Activated naive CD8-positive, alpha-beta T cell treated with anti-CD3 and anti-CD28 coated beads, Interleukin-2, amount 50 U/mL, for 24 hours (primary cell): ENCODE data around the gene ADAMTSL3.

Experiments
- ATAC-seq: fragments of 150-1000 bp; cut with Tn5 transposase; one replicate; pipeline ENCODE4 v1.10.0; 2021
- DNase-seq: peaks from one replicate; pipeline ENCODE4 v3.0.0; 2021
- H3K27ac Mint-ChIP-seq: one replicate; pipeline ENCODE4 v1.8.0; 2021; ENCODE audit warnings: mild to moderate bottlenecking, mixed read lengths
- H3K27me3 Mint-ChIP-seq: one replicate; pipeline ENCODE4 v1.8.0; 2021; ENCODE audit warnings: mixed read lengths
- H3K36me3 Mint-ChIP-seq: one replicate; pipeline ENCODE4 v1.8.0; 2021; ENCODE audit warnings: low read depth, mixed read lengths
- H3K4me1 Mint-ChIP-seq: one replicate; pipeline ENCODE4 v1.8.0; 2021; ENCODE audit warnings: mixed read lengths
- H3K4me3 Mint-ChIP-seq: one replicate; pipeline ENCODE4 v1.8.0; 2021; ENCODE audit warnings: mild to moderate bottlenecking, moderate library complexity, mixed read lengths
- H3K9me3 Mint-ChIP-seq: one replicate; pipeline ENCODE4 v1.8.0; 2021; ENCODE audit warnings: mixed read lengths

ADAMTSL3 gene

GRCh38 chr15:83866692-83867091, 212.8 kb downstream of the ADAMTSL3 start:
- no peaks in the 10 kb centered on the region for H3K27me3 Mint-ChIP-seq
- DNase-seq (no peak), ATAC-seq (no peak)
- no peaks in the 10 kb centered on the region for H3K4me1 Mint-ChIP-seq
- no peaks in the 10 kb centered on the region for H3K36me3 Mint-ChIP-seq
- H3K9me3 Mint-ChIP-seq: peaks cover 4% of the 10 kb centered on the region
- no peak overlapping the region for H3K27ac Mint-ChIP-seq
- no peak overlapping the region for H3K4me3 Mint-ChIP-seq

DNA sequence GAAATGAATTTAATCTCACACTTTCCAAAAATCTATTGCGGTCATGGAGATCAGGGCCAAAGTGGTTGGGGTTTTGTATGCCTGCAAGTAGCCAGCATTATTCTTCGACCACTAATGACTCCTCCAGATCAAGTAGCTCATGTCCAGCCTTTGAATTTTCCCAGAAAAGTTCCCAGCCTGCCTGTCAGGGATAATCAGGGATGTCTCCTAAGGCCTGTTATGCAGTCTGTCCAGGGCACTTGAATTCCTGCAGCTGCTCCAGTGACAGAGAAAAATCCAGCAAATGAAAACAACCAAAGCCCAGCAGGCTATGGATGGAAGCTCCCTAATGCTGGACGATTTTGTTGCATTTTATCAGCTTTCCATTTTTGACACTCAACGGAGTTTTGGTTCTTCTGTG, 215.4 kb downstream of the ADAMTSL3 start:
- H3K4me3 Mint-ChIP-seq: no peak overlapping the region
- no peaks in the 10 kb centered on the region for H3K9me3 Mint-ChIP-seq
- H3K36me3 Mint-ChIP-seq: no peaks in the 10 kb centered on the region
- DNase-seq (no peak), ATAC-seq (no peak)
- H3K4me1 Mint-ChIP-seq: no peaks in the 10 kb centered on the region
- no peak overlapping the region for H3K27ac Mint-ChIP-seq
- H3K27me3 Mint-ChIP-seq: no peaks in the 10 kb centered on the region

GRCh38 chr15:83871808-83872559, 218.1 kb downstream of the ADAMTSL3 start:
- Mint-ChIP-seq H3K4me1 (no peaks in the 10 kb centered on the region), H3K4me3 (no peak overlapping the region), H3K27ac (no peak overlapping the region), H3K36me3 (no peaks in the 10 kb centered on the region), H3K27me3 (peaks cover under 1% of the 10 kb centered on the region), H3K9me3 (no peaks in the 10 kb centered on the region)
- no peak for DNase-seq
- no peak for ATAC-seq

GRCh38 chr15:83873966-83874365, 220.0 kb downstream of the ADAMTSL3 start:
- H3K27ac Mint-ChIP-seq: no peak overlapping the region
- H3K4me1 Mint-ChIP-seq: no peaks in the 10 kb centered on the region
- H3K9me3 Mint-ChIP-seq: no peaks in the 10 kb centered on the region
- H3K36me3 Mint-ChIP-seq: no peaks in the 10 kb centered on the region
- peaks cover 4% of the 10 kb centered on the region for H3K27me3 Mint-ChIP-seq
- H3K4me3 Mint-ChIP-seq: no peak overlapping the region
- ATAC-seq: no peak
- no peak for DNase-seq

- ATAC-seq (no peak), DNase-seq (no peak)
- peaks cover 4% of the 10 kb centered on the region for H3K27me3 Mint-ChIP-seq
- H3K4me1 Mint-ChIP-seq: no peaks in the 10 kb centered on the region
- H3K4me3 Mint-ChIP-seq: no peak overlapping the region
- H3K27ac Mint-ChIP-seq: no peak overlapping the region
- H3K9me3 Mint-ChIP-seq: no peaks in the 10 kb centered on the region
- H3K36me3 Mint-ChIP-seq: no peaks in the 10 kb centered on the region
Measured at GRCh38 chr15:83880529-83880928, 226.6 kb downstream of the ADAMTSL3 start.

- no peak for DNase-seq
- H3K4me3 Mint-ChIP-seq: no peak overlapping the region
- H3K27ac Mint-ChIP-seq: no peak overlapping the region
- no peaks in the 10 kb centered on the region for H3K4me1 Mint-ChIP-seq
- no peaks in the 10 kb centered on the region for H3K36me3 Mint-ChIP-seq
- no peaks in the 10 kb centered on the region for H3K9me3 Mint-ChIP-seq
- no peak for ATAC-seq
- H3K27me3 Mint-ChIP-seq: peaks cover 4% of the 10 kb centered on the region
Measured at GRCh38 chr15:83881156-83881555, 227.2 kb downstream of the ADAMTSL3 start.

- Mint-ChIP-seq H3K4me3 (no peak overlapping the region), H3K9me3 (no peaks in the 10 kb centered on the region), H3K4me1 (no peaks in the 10 kb centered on the region), H3K27me3 (peaks cover 8% of the 10 kb centered on the region), H3K27ac (no peak overlapping the region), H3K36me3 (no peaks in the 10 kb centered on the region)
- ATAC-seq (no peak), DNase-seq (no peak)
Measured at GRCh38 chr15:83886321-83886720, 232.4 kb downstream of the ADAMTSL3 start.

- no peak for ATAC-seq
- no peak overlapping the region for H3K27ac Mint-ChIP-seq
- no peak for DNase-seq
- peaks cover 8% of the 10 kb centered on the region for H3K27me3 Mint-ChIP-seq
- no peaks in the 10 kb centered on the region for H3K9me3 Mint-ChIP-seq
- H3K4me3 Mint-ChIP-seq: no peak overlapping the region
- no peaks in the 10 kb centered on the region for H3K36me3 Mint-ChIP-seq
- no peaks in the 10 kb centered on the region for H3K4me1 Mint-ChIP-seq
Measured at GRCh38 chr15:83887404-83887803, 233.5 kb downstream of the ADAMTSL3 start.

- Mint-ChIP-seq H3K27ac (no peak overlapping the region), H3K9me3 (no peaks in the 10 kb centered on the region), H3K4me1 (no peaks in the 10 kb centered on the region), H3K36me3 (no peaks in the 10 kb centered on the region), H3K27me3 (peaks cover 8% of the 10 kb centered on the region), H3K4me3 (no peak overlapping the region)
- no peak for DNase-seq
- ATAC-seq: no peak
Measured at GRCh38 chr15:83887961-83888360, 234.0 kb downstream of the ADAMTSL3 start.

DNA sequence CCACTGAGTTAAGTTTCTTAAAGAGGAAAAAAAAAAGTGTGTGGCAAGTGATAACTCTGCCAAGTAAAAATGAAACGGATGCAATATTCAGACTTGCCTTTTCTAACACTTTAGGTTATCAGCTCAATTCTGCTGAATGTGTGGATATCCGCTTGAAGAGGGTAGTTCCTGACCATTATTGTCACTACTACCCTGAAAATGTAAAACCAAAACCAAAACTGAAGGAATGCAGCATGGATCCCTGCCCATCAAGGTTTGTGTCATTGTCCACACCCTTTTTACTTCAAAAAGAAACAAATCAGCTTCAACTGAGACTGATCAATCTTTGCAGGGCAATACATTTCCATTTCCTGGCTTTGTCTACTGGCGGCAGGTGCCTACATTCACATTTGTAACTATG, 236.1 kb downstream of the ADAMTSL3 start:
- ATAC-seq (no peak), DNase-seq (no peak)
- H3K27ac Mint-ChIP-seq: no peak overlapping the region
- H3K36me3 Mint-ChIP-seq: no peaks in the 10 kb centered on the region
- no peak overlapping the region for H3K4me3 Mint-ChIP-seq
- H3K27me3 Mint-ChIP-seq: peaks cover 9% of the 10 kb centered on the region
- no peaks in the 10 kb centered on the region for H3K9me3 Mint-ChIP-seq
- no peaks in the 10 kb centered on the region for H3K4me1 Mint-ChIP-seq

DNA sequence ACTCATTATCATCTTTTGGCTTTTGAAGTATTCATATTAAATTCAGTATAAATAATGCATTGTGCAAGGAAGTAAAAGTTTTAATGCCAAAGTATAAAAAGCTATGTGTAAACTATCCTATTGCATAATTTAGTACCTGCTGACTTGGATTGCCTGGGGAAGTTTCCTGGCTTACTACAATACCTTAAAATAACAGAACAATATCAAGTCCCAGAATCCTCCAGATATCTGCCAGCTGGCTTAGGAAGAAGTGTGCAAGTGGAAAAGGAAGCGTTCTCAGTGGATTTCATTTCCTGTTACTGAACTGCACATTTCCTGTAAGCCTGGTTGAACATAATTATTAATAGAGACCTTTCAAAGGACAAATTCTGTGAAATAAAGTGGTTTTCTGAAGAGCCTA, 236.7 kb downstream of the ADAMTSL3 start:
- no peaks in the 10 kb centered on the region for H3K4me1 Mint-ChIP-seq
- H3K36me3 Mint-ChIP-seq: no peaks in the 10 kb centered on the region
- H3K27me3 Mint-ChIP-seq: peaks cover 9% of the 10 kb centered on the region
- H3K9me3 Mint-ChIP-seq: no peaks in the 10 kb centered on the region
- DNase-seq (no peak), ATAC-seq (no peak)
- no peak overlapping the region for H3K27ac Mint-ChIP-seq
- no peak overlapping the region for H3K4me3 Mint-ChIP-seq

DNA sequence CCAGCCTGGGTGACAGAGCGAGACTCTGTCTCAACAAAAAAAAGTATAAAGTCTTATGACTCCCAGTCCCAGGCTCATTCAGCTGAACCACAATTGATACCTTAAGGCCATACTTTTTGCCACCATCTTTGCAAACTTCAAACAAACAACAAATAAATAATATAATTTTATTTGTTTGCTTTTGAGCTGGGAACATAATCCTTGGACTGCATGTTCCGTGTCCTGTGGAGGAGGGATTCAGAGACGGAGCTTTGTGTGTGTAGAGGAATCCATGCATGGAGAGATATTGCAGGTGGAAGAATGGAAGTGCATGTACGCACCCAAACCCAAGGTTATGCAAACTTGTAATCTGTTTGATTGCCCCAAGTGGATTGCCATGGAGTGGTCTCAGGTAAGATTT, 238.6 kb downstream of the ADAMTSL3 start:
- no peak for ATAC-seq
- Mint-ChIP-seq H3K27ac (no peak overlapping the region), H3K4me3 (no peak overlapping the region), H3K4me1 (no peaks in the 10 kb centered on the region), H3K36me3 (no peaks in the 10 kb centered on the region), H3K27me3 (peaks cover 7% of the 10 kb centered on the region), H3K9me3 (no peaks in the 10 kb centered on the region)
- DNase-seq: no peak

DNA sequence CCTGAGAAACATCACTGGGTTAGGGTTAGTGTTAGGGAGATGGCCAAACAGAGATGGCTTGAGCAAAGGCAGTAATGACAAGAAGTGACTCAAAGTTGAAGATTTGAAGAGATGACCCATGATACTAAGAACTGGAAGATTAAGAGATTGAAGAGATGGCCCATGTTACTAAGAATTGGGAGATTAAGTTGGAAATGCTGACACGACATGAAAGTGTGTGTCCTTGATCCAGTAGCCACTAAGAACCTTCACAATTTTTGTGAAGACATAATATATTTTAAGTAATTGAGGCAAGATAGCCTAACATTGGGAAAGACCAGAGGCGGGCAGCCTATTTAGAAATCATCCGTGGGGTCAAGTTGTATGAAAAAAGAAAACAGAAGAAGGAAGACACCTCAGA, 239.4 kb downstream of the ADAMTSL3 start:
- H3K36me3 Mint-ChIP-seq: no peaks in the 10 kb centered on the region
- H3K27me3 Mint-ChIP-seq: peaks cover 5% of the 10 kb centered on the region
- ATAC-seq (no peak), DNase-seq (no peak)
- no peaks in the 10 kb centered on the region for H3K4me1 Mint-ChIP-seq
- no peak overlapping the region for H3K27ac Mint-ChIP-seq
- H3K9me3 Mint-ChIP-seq: no peaks in the 10 kb centered on the region
- H3K4me3 Mint-ChIP-seq: no peak overlapping the region

GRCh38 chr15:83897037-83897436, 243.1 kb downstream of the ADAMTSL3 start:
- Mint-ChIP-seq H3K27me3 (peaks cover 4% of the 10 kb centered on the region), H3K4me3 (no peak overlapping the region), H3K36me3 (no peaks in the 10 kb centered on the region), H3K27ac (no peak overlapping the region), H3K4me1 (no peaks in the 10 kb centered on the region), H3K9me3 (no peaks in the 10 kb centered on the region)
- no peak for ATAC-seq
- no peak for DNase-seq

DNA sequence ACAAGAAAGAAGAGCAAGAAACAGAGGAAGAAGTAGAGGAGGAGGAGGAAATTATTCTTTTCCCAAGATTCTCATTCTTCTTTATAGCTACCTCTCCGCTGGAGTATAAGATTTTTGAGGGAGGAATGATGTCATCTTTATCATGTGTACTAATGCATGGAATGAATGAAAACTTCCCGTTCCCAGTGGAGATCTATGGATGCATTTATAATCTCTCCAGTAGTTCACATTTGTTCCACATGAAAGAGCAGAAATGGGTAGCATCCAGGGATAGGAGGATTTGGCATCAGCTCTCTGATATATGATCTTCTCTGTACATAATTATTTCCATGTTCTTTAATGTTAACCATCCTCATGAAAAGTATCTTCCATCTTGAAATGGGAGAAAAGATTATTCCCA, 244.4 kb downstream of the ADAMTSL3 start:
- ATAC-seq (no peak), DNase-seq (no peak)
- H3K27me3 Mint-ChIP-seq: peaks cover 4% of the 10 kb centered on the region
- H3K4me1 Mint-ChIP-seq: no peaks in the 10 kb centered on the region
- H3K9me3 Mint-ChIP-seq: no peaks in the 10 kb centered on the region
- no peak overlapping the region for H3K27ac Mint-ChIP-seq
- no peaks in the 10 kb centered on the region for H3K36me3 Mint-ChIP-seq
- H3K4me3 Mint-ChIP-seq: no peak overlapping the region

DNA sequence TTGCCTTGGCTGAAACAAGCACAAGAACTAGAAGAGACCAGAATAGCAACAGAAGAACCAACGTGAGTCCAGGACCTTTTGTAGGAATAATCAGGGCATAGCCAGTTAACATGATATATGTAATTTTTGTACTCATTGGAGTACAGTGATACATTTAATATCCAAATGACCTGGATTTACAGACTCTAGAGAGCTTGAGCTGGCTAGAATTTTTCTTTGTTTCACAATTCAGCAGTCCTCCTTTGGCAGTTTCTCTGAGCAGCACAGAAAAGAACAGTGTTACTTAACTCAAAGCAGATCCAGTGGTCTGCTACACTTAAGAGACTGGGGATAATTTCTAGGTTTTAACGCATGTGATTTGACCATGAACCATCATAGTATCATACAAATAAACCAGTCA, 245.7 kb downstream of the ADAMTSL3 start:
- Mint-ChIP-seq H3K27me3 (peaks cover 7% of the 10 kb centered on the region), H3K9me3 (no peaks in the 10 kb centered on the region), H3K27ac (no peak overlapping the region), H3K36me3 (no peaks in the 10 kb centered on the region), H3K4me1 (no peaks in the 10 kb centered on the region), H3K4me3 (no peak overlapping the region)
- DNase-seq (no peak), ATAC-seq (no peak)
